Calu3 (cell line): ENCODE results near the gene PLEKHH1. TPM values are rescaled to one million over a fixed set of nuclear protein-coding genes. Genes with fewer than 3 reads are reported as not detected.

Experiments
- BruUV-seq: library from RNA; stranded (reverse); fragments of 400-500 nt; replicated peaks from 2 replicates; lab custom pipeline; 2021; lab: Mats Ljungman, UMichigan
- CTCF ChIA-PET: fragments of 300-600 bp; sonication (Branson Sonifier 250); formaldehyde crosslinking; loops from one replicate; lab custom pipeline; 2022; ENCODE audit warnings: antibody characterized with exemption; lab: Charles Lee
- DNase-seq: peaks from one replicate; pipeline ENCODE4 v3.0.0; 2022
- H3K27ac Mint-ChIP-seq: one replicate; pipeline ENCODE4 v1.8.0; 2022; ENCODE audit warnings: mixed read lengths; ENCODE audit not compliant: unreplicated experiment
- H3K27me3 Mint-ChIP-seq: one replicate; pipeline ENCODE4 v1.8.0; 2022; ENCODE audit warnings: mixed read lengths; ENCODE audit not compliant: unreplicated experiment
- H3K36me3 Mint-ChIP-seq: one replicate; pipeline ENCODE4 v1.8.0; 2022; ENCODE audit warnings: mild to moderate bottlenecking, moderate library complexity, mixed read lengths; ENCODE audit not compliant: insufficient read depth, unreplicated experiment
- H3K4me1 Mint-ChIP-seq: one replicate; pipeline ENCODE4 v1.8.0; 2022; ENCODE audit warnings: mild to moderate bottlenecking, low read depth, mixed read lengths; ENCODE audit not compliant: unreplicated experiment
- H3K4me3 Mint-ChIP-seq: one replicate; pipeline ENCODE4 v1.8.0; 2022; ENCODE audit warnings: mild to moderate bottlenecking, low read depth, moderate library complexity, mixed read lengths; ENCODE audit not compliant: unreplicated experiment
- H3K9me3 Mint-ChIP-seq: one replicate; pipeline ENCODE4 v1.8.0; 2022; ENCODE audit warnings: low read depth, mixed read lengths; ENCODE audit not compliant: unreplicated experiment
- intact Hi-C: fragments of 100-400 bp; cut with micrococcal nuclease; formaldehyde crosslinking; loops from one replicate; pipeline ENCODE4 v1.10.0; 2022; ENCODE audit not compliant: unreplicated experiment
- total RNA-seq: library from RNA; stranded (reverse); gene quantifications from 2 replicates; pipeline ENCODE4 v1.2.3, GENCODE V29; 2022
- TF ChIP-seq, protein P1 (sequence below): fragments of 200-600 bp; IDR thresholded peaks from one replicate; pipeline ENCODE4 v1.8.0; 2022; ENCODE audit warnings: antibody characterized with exemption; ENCODE audit not compliant: unreplicated experiment

The PLEKHH1 gene
- total RNA-seq, 1 experiment from 2014 or later: 11.8 TPM

GRCh38 chr14:67503331-67503730, 29.8 kb upstream of the PLEKHH1 start:
- Mint-ChIP-seq H3K27ac (no peak overlapping the region), H3K4me3 (no peak overlapping the region), H3K27me3 (peaks cover 27% of the 10 kb centered on the region), H3K4me1 (no peaks in the 10 kb centered on the region), H3K36me3 (no peaks in the 10 kb centered on the region), H3K9me3 (no peaks in the 10 kb centered on the region)
- no TSS peak for BruUV-seq
- intact Hi-C loops: no loop called here
- CTCF ChIA-PET: no interaction called here
- DNase-seq: no peak
- TF ChIP-seq, protein P1, sequence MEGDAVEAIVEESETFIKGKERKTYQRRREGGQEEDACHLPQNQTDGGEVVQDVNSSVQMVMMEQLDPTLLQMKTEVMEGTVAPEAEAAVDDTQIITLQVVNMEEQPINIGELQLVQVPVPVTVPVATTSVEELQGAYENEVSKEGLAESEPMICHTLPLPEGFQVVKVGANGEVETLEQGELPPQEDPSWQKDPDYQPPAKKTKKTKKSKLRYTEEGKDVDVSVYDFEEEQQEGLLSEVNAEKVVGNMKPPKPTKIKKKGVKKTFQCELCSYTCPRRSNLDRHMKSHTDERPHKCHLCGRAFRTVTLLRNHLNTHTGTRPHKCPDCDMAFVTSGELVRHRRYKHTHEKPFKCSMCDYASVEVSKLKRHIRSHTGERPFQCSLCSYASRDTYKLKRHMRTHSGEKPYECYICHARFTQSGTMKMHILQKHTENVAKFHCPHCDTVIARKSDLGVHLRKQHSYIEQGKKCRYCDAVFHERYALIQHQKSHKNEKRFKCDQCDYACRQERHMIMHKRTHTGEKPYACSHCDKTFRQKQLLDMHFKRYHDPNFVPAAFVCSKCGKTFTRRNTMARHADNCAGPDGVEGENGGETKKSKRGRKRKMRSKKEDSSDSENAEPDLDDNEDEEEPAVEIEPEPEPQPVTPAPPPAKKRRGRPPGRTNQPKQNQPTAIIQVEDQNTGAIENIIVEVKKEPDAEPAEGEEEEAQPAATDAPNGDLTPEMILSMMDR: no peak

GRCh38 chr14:67505254-67505653, 27.8 kb upstream of the PLEKHH1 start:
- Mint-ChIP-seq H3K4me1 (no peaks in the 10 kb centered on the region), H3K4me3 (no peak overlapping the region), H3K27me3 (peaks cover 27% of the 10 kb centered on the region), H3K9me3 (no peaks in the 10 kb centered on the region), H3K36me3 (no peaks in the 10 kb centered on the region), H3K27ac (no peak overlapping the region)
- CTCF ChIA-PET: no interaction called here
- intact Hi-C loops: no loop called here
- TF ChIP-seq, protein P1: no peak
- no TSS peak for BruUV-seq
- no peak for DNase-seq

DNA sequence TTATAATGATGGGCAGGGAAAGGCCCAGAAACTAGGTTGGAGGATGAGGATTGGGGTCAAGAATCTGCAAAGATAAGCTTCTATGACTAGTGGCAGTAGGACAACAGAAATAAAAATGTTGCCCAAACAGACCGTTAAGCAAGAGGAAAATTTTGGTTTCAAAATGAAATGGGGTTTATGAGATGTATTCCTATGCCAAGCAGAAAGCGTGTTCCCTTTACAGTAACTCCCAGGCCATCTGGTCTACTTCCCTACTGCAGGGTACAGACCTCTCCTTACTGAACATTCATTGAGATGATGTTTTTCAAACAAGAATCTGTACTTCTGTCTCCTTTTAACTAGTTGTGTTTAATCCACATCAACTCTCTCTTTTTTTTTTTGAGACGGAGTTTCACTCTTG, 24.1 kb upstream of the PLEKHH1 start:
- H3K4me3 Mint-ChIP-seq: no peak overlapping the region
- peaks cover 45% of the 10 kb centered on the region for H3K27me3 Mint-ChIP-seq
- CTCF ChIA-PET: interaction anchor here (0.8 kb wide), 1 partner anchor 18 kb away, joined by 3 read pairs; no protein-coding TSS in a partner anchor
- H3K9me3 Mint-ChIP-seq: no peaks in the 10 kb centered on the region
- H3K36me3 Mint-ChIP-seq: peaks cover 2% of the 10 kb centered on the region
- intact Hi-C loops: no loop called here
- BruUV-seq: no TSS peak
- TF ChIP-seq, protein P1: no peak
- no peak for DNase-seq
- H3K4me1 Mint-ChIP-seq: no peaks in the 10 kb centered on the region
- no peak overlapping the region for H3K27ac Mint-ChIP-seq

- intact Hi-C loops: no loop called here
- TF ChIP-seq, protein P1: no peak
- BruUV-seq: no TSS peak
- Mint-ChIP-seq H3K4me3 (no peak overlapping the region), H3K27ac (no peak overlapping the region), H3K36me3 (peaks cover 12% of the 10 kb centered on the region), H3K27me3 (peaks cover 45% of the 10 kb centered on the region), H3K9me3 (no peaks in the 10 kb centered on the region), H3K4me1 (no peaks in the 10 kb centered on the region)
- no peak for DNase-seq
- CTCF ChIA-PET: interaction anchor here (1.6 kb wide), 1 partner anchor 17 kb away, joined by 6 read pairs; no protein-coding TSS in a partner anchor
Observed at GRCh38 chr14:67510121-67510520, 23.0 kb upstream of the PLEKHH1 start.
